ENCODE results near the gene PCLO. TPM values are rescaled to one million over a fixed set of nuclear protein-coding genes. Genes with fewer than 3 reads are reported as not detected.
A peak's percentile ranks its signal among the peaks of the same experiment; 100 is the strongest.

PCLO gene
- total RNA-seq, 1 experiment from 2014 or later = 7.5 TPM

GRCh38 chr7:82740246-82740848 is 422.3 kb downstream of the PCLO start:
- H3K27me3 ChIP-seq (ENCODE audit: low read length) = no peaks in the 10 kb centered on the region
- TF ChIP-seq EZH2 (IDR thresholded peaks at IDR 0.05; ENCODE audit: low read length, unreplicated experiment) (no peak), CTCF (conservative IDR thresholded peaks at IDR 0.05; ENCODE audit: low read depth, low read length) (peak; percentile 82), EZH2phosphoT487 (IDR thresholded peaks at IDR 0.05; ENCODE audit: borderline replicate concordance, low read length) (no peak)
- no peak overlapping the region for H3K4me2 ChIP-seq (ENCODE audit: low read length)
- no peak overlapping the region for H3K27ac ChIP-seq (ENCODE audit: low read length)
- no peaks in the 10 kb centered on the region for H3K79me2 ChIP-seq (ENCODE audit: low read length)
- no peaks in the 10 kb centered on the region for H4K20me1 ChIP-seq (ENCODE audit: low read length)
- H2AFZ ChIP-seq (ENCODE audit: low read length) = no peak overlapping the region
- peak; percentile 73 for DNase-seq
- no peaks in the 10 kb centered on the region for H3K4me1 ChIP-seq (ENCODE audit: insufficient read depth, low read length)
- BruUV-seq (replicated peaks) = no TSS peak
- no peaks in the 10 kb centered on the region for H3K9me2 ChIP-seq (replicated peaks; ENCODE audit: low read length)
- intact Hi-C loops (cut with micrococcal nuclease) = loop anchor here (1.0 to 5.0 kb wide), 5 partner anchors 49 to 626 kb away; partner anchors contain the start of gene PCLO
- no peaks in the 10 kb centered on the region for H3K9me3 ChIP-seq (ENCODE audit: low read length)
- no peaks in the 10 kb centered on the region for H3F3A ChIP-seq (ENCODE audit: low read length, unreplicated experiment)
- no peak overlapping the region for H3K4me3 ChIP-seq (ENCODE audit: low read length)
- peak; percentile 84 for ATAC-seq
- no peaks in the 10 kb centered on the region for H3K36me3 ChIP-seq (ENCODE audit: low read depth, low read length)
- no peak overlapping the region for H3K9ac ChIP-seq (ENCODE audit: low read length)
- ChIA-PET CTCF (interaction anchor here (0.7 kb wide), 1 partner anchor 629 kb away, joined by 3 read pairs; no protein-coding TSS in a partner anchor), POLR2A (ENCODE audit: unreplicated experiment) (no interaction called here)

- H3K27me3 ChIP-seq (ENCODE audit: low read length) = no peaks in the 10 kb centered on the region
- ATAC-seq = no peak
- no peaks in the 10 kb centered on the region for H3K79me2 ChIP-seq (ENCODE audit: low read length)
- TF ChIP-seq EZH2 (IDR thresholded peaks at IDR 0.05; ENCODE audit: low read length, unreplicated experiment) (no peak), EZH2phosphoT487 (IDR thresholded peaks at IDR 0.05; ENCODE audit: borderline replicate concordance, low read length) (no peak), CTCF (conservative IDR thresholded peaks at IDR 0.05; ENCODE audit: low read depth, low read length) (no peak)
- no peaks in the 10 kb centered on the region for H3K4me1 ChIP-seq (ENCODE audit: insufficient read depth, low read length)
- H4K20me1 ChIP-seq (ENCODE audit: low read length) = no peaks in the 10 kb centered on the region
- intact Hi-C loops (cut with micrococcal nuclease) = no loop called here
- no peaks in the 10 kb centered on the region for H3K9me3 ChIP-seq (ENCODE audit: low read length)
- H2AFZ ChIP-seq (ENCODE audit: low read length) = no peak overlapping the region
- H3F3A ChIP-seq (ENCODE audit: low read length, unreplicated experiment) = no peaks in the 10 kb centered on the region
- ChIA-PET POLR2A (ENCODE audit: unreplicated experiment) (no interaction called here), CTCF (no interaction called here)
- H3K27ac ChIP-seq (ENCODE audit: low read length) = no peak overlapping the region
- no peak for DNase-seq
- H3K36me3 ChIP-seq (ENCODE audit: low read depth, low read length) = no peaks in the 10 kb centered on the region
- BruUV-seq (replicated peaks) = no TSS peak
- H3K4me2 ChIP-seq (ENCODE audit: low read length) = no peak overlapping the region
- no peak overlapping the region for H3K4me3 ChIP-seq (ENCODE audit: low read length)
- no peaks in the 10 kb centered on the region for H3K9me2 ChIP-seq (replicated peaks; ENCODE audit: low read length)
- H3K9ac ChIP-seq (ENCODE audit: low read length) = no peak overlapping the region
Measured at GRCh38 chr7:82736633-82737032, 426.1 kb downstream of the PCLO start.

GRCh38 chr7:82732677-82733076 is 430.0 kb downstream of the PCLO start:
- Histone ChIP-seq H3K9me3 (ENCODE audit: low read length) (no peaks in the 10 kb centered on the region), H3K27ac (ENCODE audit: low read length) (no peak overlapping the region), H3K36me3 (ENCODE audit: low read depth, low read length) (no peaks in the 10 kb centered on the region), H3K4me1 (ENCODE audit: insufficient read depth, low read length) (peaks cover 6% of the 10 kb centered on the region), H3K79me2 (ENCODE audit: low read length) (no peaks in the 10 kb centered on the region), H3K4me2 (ENCODE audit: low read length) (no peak overlapping the region), H3K9me2 (replicated peaks; ENCODE audit: low read length) (no peaks in the 10 kb centered on the region), H2AFZ (ENCODE audit: low read length) (no peak overlapping the region), H3K4me3 (ENCODE audit: low read length) (no peak overlapping the region), H4K20me1 (ENCODE audit: low read length) (no peaks in the 10 kb centered on the region), H3K9ac (ENCODE audit: low read length) (no peak overlapping the region), H3K27me3 (ENCODE audit: low read length) (no peaks in the 10 kb centered on the region), H3F3A (ENCODE audit: low read length, unreplicated experiment) (no peaks in the 10 kb centered on the region)
- intact Hi-C loops (cut with micrococcal nuclease) = no loop called here
- DNase-seq (no peak), ATAC-seq (no peak)
- ChIA-PET CTCF (no interaction called here), POLR2A (ENCODE audit: unreplicated experiment) (no interaction called here)
- no TSS peak for BruUV-seq (replicated peaks)
- TF ChIP-seq EZH2 (IDR thresholded peaks at IDR 0.05; ENCODE audit: low read length, unreplicated experiment) (no peak), EZH2phosphoT487 (IDR thresholded peaks at IDR 0.05; ENCODE audit: borderline replicate concordance, low read length) (no peak), CTCF (conservative IDR thresholded peaks at IDR 0.05; ENCODE audit: low read depth, low read length) (no peak)
